Tibial artery (tissue), 4 donors: ENCODE measurements around the gene RBMS3.
A peak's percentile ranks its signal among the peaks of the same experiment; 100 is the strongest.

ENCODE experiments used
- DNase-seq, 2 donors: peaks; one replicate each; pipeline ENCODE4 v3.0.0-alpha.2; 2019
- H3K27ac ChIP-seq, 2 donors: fragments of 200-600 bp; sonication (generic) in 1 of 2; 1 replicate in 1 of 2; 2 replicates in 1 of 2; pipeline ENCODE4 v1.5.1; 2018 to 2019; ENCODE audit warnings: mild to moderate bottlenecking in 1 of 2
- H3K27me3 ChIP-seq, 2 donors: fragments of 200-600 bp; sonication (generic) in 1 of 2; one replicate each; pipeline versions ENCODE4 v1.5.1 to v1.6.0; 2016 to 2019
- H3K36me3 ChIP-seq, 3 donors: fragments of 200-600 bp; sonication (generic) in 2 of 3; one replicate each; pipeline ENCODE4 v1.5.1; 2016 to 2019; ENCODE audit warnings: mild to moderate bottlenecking in 2 of 3
- H3K4me1 ChIP-seq, 4 donors: fragments of 200-600 bp; sonication (generic) in 2 of 4; 1 replicate in 3 of 4; 2 replicates in 1 of 4; pipeline ENCODE4 v1.5.1; 2016 to 2019
- H3K4me3 ChIP-seq, 2 donors: fragments of 200-600 bp; sonication (generic) in 1 of 2; 1 replicate in 1 of 2; 2 replicates in 1 of 2; pipeline ENCODE4 v1.5.1; 2018 to 2019; ENCODE audit warnings: mild to moderate bottlenecking in 2 of 2
- H3K9me3 ChIP-seq, 3 donors: fragments of 200-600 bp; sonication (generic) in 1 of 3; one replicate each; pipeline ENCODE4 v1.5.1; 2016 to 2019
- CTCF ChIP-seq, 2 experiments: fragments of 200-600 bp in 1 of 2; fragments of 450-650 bp in 1 of 2; IDR thresholded peaks; one replicate each; pipeline ENCODE4 v1.5.1; 2017 to 2019; ENCODE audit warnings: antibody characterized with exemption in 2 of 2, mild to moderate bottlenecking in 1 of 2, moderate library complexity in 1 of 2
- intact Hi-C: fragments of 100-400 bp; cut with DNase I; formaldehyde crosslinking; loops from one replicate; pipeline ENCODE4 v1.15.0; 2023; ENCODE audit warnings: low total_unique reads

RBMS3 gene

GRCh38 chr3:29745232-29745870 is 464.5 kb downstream of the RBMS3 start:
- H3K27ac ChIP-seq = no peak overlapping the region

GRCh38 chr3:29746163-29746760 is 465.4 kb downstream of the RBMS3 start:
- no peak for TF ChIP-seq CTCF (IDR thresholded peaks at IDR 0.05)
- Histone ChIP-seq H3K4me1 (peaks cover 0 to 36% (median 6%) of the 10 kb centered on the region in 4 donors), H3K36me3 (no peaks in the 10 kb centered on the region), H3K27me3 (no peaks in the 10 kb centered on the region), H3K27ac (no peak overlapping the region), H3K4me3 (no peak overlapping the region), H3K9me3 (no peaks in the 10 kb centered on the region)
- DNase-seq = no peak
- intact Hi-C loops = no loop called here

More at GRCh38 chr3:29745232-29745870, 464.5 kb downstream of the RBMS3 start:
- H3K27me3 ChIP-seq = no peaks in the 10 kb centered on the region
- no peak for TF ChIP-seq CTCF (IDR thresholded peaks at IDR 0.05)
- no peak for DNase-seq
- no peaks in the 10 kb centered on the region for H3K9me3 ChIP-seq
- H3K4me3 ChIP-seq = no peak overlapping the region
- intact Hi-C loops = no loop called here
- no peaks in the 10 kb centered on the region for H3K36me3 ChIP-seq
- H3K4me1 ChIP-seq = peaks cover 0 to 40% (median 6%) of the 10 kb centered on the region in 4 donors

GRCh38 chr3:29747991-29748390 is 467.1 kb downstream of the RBMS3 start:
- no peak for DNase-seq
- intact Hi-C loops = no loop called here
- H3K9me3 ChIP-seq = no peaks in the 10 kb centered on the region
- H3K4me1 ChIP-seq = peaks cover 0 to 45% (median 6%) of the 10 kb centered on the region in 4 donors
- H3K4me3 ChIP-seq = no peak overlapping the region
- H3K36me3 ChIP-seq = no peaks in the 10 kb centered on the region
- H3K27ac ChIP-seq = no peak overlapping the region
- no peaks in the 10 kb centered on the region for H3K27me3 ChIP-seq
- no peak for TF ChIP-seq CTCF (IDR thresholded peaks at IDR 0.05)

GRCh38 chr3:29751647-29752314 is 470.9 kb downstream of the RBMS3 start:
- intact Hi-C loops = no loop called here

GRCh38 chr3:29754346-29754745 is 473.5 kb downstream of the RBMS3 start:
- H3K36me3 ChIP-seq = no peaks in the 10 kb centered on the region
- no peaks in the 10 kb centered on the region for H3K9me3 ChIP-seq
- intact Hi-C loops = no loop called here
- no peak overlapping the region for H3K4me3 ChIP-seq
- H3K4me1 ChIP-seq = peaks cover 0 to 42% (median 22%) of the 10 kb centered on the region in 4 donors
- no peak overlapping the region for H3K27ac ChIP-seq
- DNase-seq = no peak
- H3K27me3 ChIP-seq = no peaks in the 10 kb centered on the region
- no peak for TF ChIP-seq CTCF (IDR thresholded peaks at IDR 0.05)

More at GRCh38 chr3:29751647-29752314, 470.9 kb downstream of the RBMS3 start:
- Histone ChIP-seq H3K27ac (no peak overlapping the region), H3K9me3 (no peaks in the 10 kb centered on the region), H3K27me3 (no peaks in the 10 kb centered on the region), H3K4me1 (peaks cover 0 to 36% (median 6%) of the 10 kb centered on the region in 4 donors), H3K36me3 (no peaks in the 10 kb centered on the region), H3K4me3 (no peak overlapping the region)
- DNase-seq = peak in 1 of 2 donors; percentile 62
- TF ChIP-seq CTCF (IDR thresholded peaks at IDR 0.05) = no peak
